Hindlimb muscle (tissue), 1 donor: ENCODE results near the gene NEUROG3. TPM values are rescaled to one million over a fixed set of nuclear protein-coding genes. Genes with fewer than 3 reads are reported as not detected.

Experiments
- DNase-seq: peaks from one replicate; pipeline ENCODE4 v3.0.0-alpha.2; 2013
- polyA plus RNA-seq: library from polyadenylated mRNA; unstranded; fragments of 120-200 nt; gene quantifications from one replicate; pipeline ENCODE4 v1.2.1, GENCODE V29; 2013; ENCODE audit not compliant: insufficient read length

NEUROG3 gene, protein sequence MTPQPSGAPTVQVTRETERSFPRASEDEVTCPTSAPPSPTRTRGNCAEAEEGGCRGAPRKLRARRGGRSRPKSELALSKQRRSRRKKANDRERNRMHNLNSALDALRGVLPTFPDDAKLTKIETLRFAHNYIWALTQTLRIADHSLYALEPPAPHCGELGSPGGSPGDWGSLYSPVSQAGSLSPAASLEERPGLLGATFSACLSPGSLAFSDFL
- not detected for polyA plus RNA-seq

DNA sequence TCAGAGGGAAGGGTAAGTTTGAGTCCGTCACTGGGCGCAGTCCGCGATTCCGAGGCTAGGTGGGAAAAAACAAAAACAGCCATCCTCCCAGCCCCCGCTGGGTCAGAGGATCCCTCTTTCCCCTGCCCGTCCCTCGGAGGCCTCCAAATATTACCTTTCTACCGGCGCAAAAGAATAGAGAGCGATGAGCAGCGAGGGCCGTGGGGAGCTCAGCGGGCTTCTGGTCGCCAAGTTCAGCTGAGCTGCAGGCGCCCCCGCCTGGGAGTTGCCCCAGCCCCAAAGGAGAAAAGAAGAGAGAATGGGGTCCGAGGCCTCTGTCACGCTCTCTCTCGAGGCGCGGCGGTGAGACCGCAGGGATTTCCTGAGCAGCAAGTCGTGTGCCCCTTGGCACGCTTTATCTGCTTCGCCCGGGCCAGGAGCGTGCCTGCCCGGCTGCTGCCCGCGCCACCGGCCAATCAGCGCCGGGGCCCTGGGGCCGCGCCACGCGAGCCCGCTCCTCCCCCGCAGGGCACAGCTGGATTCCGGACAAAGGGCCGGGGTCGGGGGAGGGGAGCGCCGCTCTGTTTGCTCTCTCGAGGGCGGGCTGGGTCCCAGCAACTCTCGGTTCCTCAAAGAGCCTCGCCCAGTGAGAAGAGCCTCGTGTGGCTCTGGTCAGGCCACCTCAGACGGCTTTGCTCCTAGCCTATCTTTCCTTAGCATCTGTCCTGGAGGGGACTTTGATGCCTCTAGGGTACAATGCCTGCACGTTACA, at the start of gene NEUROG3:
Gene NEUROG3 (minus strand): TSS at position 367 of the 751 bp plus-strand sequence. CDS start 379 bp downstream, outside the sequence.
- no peak for DNase-seq

DNA sequence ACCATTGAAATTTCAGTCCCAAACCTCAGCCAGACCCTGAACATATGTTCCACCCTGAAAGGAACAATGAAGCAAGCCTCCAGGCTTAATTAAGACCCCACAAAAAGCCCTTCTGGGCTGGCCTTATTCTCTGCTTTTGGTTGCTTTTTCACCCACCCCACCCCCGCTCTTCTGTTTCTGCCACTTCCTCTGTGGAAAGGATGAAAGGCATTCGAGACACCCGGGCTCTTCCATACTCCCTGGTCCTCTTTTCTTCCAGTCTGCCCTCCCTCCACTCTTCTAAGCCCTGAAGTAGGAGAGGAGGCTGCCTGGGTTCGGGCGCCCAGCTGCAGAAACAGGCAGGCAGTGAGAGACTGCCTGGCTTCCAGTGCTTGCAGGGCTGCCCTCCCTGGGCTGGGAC, 47.4 kb upstream of the NEUROG3 start:
- no peak for DNase-seq

DNA sequence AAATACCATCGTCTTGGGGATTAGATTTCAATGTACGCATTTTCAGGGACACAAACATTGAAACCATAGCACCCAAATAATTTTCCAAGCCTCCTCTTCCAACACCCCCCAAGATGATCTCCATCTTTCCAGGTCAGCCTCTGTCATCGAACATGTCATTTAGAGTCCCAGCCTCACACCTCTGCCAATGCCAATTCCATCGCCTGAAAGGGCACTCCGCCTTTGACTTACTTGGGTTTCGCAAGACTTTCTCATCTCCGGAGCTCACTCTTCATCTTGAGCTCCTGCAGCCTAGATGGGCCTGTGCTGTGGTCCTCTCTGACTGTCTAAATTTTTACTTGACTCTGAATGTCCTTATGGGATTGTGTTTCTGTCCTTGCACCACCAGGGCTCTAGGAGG, 46.4 kb upstream of the NEUROG3 start:
- no peak for DNase-seq

DNA sequence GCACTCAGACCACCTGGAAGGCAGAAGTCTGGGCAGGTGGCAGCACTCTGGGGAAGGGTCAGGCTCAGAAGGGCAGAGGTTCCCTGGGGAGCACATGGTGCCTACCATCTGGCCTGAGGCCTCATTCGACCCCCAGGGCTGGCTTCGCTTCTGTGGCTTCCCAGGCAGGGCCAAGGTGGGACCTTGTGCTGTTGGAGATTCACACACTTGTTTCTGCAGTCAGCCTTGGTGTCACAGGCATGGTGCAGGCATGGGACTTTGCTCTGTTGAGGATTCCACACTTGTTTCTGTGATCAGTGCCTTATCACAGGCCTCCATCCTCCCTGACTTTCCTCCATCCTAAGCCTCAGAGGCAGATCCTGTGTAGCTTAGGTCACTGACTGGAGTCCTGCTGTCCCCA, 45.5 kb upstream of the NEUROG3 start:
- DNase-seq: no peak

DNA sequence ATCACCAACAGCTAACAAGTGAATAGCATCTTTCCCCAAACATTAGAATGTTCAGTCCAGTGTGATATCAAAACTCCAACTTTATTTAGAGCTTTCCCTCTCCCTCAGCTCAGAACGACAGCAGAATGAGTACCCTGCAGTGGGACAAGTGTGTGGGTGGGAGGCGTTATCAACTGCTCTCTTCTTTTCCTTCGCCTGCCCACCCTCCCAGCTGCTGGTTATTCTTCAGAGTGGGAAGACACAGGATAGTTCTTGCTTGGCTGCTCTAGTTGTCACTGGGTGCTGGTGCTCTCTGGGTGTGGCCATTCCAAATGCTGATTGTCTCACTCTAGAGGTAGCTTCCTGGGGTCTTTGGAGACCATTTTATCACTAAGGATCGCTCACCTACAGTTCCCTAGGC, 43.1 kb upstream of the NEUROG3 start:
- DNase-seq: no peak

DNA sequence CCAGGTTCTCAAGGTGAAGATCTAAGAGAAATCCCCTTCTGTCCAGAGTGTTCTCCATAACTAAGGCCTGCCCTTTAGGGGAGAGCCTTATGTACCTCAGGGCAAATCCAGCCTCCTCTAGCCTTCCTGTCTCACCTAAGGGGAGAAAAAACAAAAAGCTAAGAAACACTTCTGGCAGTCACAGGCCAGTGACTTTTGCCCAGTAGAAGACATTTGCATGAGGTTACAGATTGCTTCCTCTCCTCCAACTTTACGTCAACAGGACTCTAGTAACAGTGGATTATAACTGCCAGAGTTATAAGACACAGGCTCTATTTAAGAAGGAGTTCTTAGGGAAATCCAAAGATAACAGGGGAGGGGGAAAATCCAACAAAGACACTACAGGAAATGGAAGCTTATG, 40.9 kb upstream of the NEUROG3 start:
- no peak for DNase-seq

DNA sequence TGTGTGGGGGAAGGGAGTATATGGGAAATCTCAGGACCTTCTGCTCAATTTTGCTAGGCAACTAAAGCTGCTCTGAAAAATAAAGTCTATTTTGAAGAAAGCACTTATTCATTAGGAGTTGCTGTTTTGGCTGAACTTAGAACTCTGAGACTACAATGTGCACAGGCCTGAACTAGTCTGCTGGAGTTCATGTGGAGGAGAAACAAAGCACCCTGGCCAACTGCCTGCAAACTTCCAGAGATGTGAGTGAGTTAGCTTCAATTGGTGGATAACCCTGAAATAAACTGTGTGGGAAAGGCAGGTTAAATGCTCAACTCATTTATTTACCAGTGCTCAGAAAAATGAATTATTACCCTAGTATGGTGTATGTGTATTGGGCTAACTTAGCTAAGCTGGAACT, 39.5 kb upstream of the NEUROG3 start:
- no peak for DNase-seq

DNA sequence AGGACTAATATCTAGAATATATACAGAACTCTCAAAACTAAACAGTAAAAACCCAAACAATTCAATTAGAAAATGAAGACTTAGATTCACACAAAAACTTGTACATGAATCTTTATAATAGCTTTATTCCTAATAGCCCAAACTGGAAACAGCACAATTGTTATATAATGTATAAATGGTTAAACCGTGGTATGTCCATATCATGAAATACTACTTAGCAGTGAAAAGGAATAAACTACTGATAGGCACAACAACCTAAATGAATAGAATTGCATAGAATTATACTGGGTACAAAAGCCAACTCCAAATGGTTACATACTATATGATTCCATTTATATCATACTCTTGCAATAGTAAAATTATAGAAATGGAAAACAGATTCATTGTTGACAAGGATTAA, 35.9 kb upstream of the NEUROG3 start:
- DNase-seq: no peak

DNA sequence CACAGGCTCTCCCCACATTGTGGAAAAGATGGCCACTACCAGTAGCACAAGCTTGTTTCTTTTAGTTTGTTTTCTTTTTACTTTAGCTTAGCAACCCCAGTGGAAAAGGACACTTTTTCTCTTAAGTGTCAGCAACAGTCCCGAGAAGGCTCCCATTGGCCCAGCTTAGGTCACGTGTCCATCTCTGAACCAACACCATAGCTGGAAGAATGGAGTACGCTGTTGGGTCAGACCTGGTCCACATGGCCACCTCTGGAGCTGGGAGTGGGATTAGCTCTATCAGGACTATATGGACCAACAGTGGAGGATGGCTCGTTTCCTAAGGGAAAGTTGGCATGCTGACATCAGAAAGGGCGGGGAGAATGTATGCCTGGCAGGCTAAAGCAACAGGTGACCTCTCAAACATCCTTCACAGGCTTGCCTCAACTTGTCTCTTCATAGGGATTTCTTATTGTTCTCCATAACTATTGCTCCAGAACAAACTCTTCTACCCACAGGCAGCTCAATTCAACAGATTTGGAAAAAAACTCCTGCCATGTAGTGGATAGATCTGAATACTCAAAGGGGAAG, 27.6 kb upstream of the NEUROG3 start:
- no peak for DNase-seq

DNA sequence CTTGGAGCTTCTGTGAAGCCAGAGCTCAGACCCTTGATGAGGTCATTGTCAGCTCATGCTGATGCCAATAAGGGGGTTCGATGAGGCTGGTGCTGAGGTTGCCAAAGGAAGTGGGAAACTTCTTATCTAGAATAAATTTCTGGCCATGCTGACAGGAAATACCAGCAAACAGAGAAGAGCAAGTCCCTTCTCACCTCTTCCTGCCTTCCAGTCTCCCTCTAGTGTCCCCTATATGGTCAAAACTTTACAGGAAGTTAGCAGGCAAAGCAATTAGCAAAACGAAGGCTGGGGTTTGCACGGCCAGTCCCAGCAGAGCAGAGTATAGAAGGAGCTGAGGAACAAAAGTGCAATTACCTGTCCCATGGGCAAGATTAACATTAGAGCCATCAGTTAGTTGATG, 15.1 kb upstream of the NEUROG3 start:
- no peak for DNase-seq

DNA sequence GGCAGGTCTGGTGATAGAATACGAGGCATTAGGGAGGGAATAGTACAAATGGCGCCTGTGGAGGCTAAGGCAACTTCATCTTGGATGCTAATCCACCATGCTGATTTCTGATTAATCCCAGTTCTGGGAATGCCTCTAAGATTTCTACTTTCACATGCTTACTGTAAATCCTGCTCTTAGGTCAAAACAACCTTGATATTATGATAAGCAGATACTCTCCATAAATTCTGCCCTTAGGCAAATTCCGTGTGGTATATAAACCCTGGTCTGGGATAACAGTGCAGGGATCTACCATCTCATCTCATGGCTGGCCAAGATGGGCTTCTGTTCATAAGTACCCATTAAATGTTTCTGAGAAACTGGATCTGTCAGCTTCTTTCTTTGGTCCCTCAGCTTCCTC, 11.4 kb upstream of the NEUROG3 start:
- DNase-seq: no peak

DNA sequence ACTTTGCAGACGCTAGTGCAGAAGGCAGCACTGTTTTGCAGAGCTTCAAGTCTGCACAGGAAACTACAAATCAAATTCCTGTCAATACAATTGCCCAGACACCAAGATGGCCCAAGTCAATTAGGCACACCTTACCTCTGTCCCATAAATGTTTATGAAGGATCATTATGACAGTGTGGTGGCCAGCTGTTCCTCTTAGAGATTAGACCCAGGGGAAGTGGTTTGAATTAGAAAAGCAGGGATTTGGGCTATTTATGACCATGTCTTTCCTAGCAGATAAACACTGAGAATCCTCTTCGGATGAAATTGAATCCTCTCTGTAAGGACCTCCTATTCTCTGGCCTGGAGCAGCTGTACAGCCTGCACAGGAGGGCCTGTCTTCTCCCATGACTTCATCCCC, 9.9 kb upstream of the NEUROG3 start:
- DNase-seq: no peak

DNA sequence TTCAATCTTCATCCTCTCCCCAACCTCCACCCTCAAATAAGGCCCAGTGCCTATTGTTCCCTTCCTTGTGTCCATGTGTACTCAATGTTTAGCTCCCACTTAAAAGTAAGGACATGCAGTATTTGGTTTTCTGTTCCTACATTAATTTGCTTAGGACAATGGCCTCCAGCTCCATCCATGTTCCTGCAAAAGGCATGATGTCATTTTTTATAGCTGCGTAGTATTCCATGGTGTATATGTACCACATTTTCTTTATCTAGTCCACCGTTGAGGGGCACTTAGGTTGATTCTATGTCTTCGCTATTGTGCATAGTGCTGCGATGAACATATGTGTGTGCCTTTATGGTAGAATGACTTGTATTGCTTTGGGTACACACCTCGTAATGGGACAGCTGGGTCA, 7.2 kb upstream of the NEUROG3 start:
- DNase-seq: no peak

DNA sequence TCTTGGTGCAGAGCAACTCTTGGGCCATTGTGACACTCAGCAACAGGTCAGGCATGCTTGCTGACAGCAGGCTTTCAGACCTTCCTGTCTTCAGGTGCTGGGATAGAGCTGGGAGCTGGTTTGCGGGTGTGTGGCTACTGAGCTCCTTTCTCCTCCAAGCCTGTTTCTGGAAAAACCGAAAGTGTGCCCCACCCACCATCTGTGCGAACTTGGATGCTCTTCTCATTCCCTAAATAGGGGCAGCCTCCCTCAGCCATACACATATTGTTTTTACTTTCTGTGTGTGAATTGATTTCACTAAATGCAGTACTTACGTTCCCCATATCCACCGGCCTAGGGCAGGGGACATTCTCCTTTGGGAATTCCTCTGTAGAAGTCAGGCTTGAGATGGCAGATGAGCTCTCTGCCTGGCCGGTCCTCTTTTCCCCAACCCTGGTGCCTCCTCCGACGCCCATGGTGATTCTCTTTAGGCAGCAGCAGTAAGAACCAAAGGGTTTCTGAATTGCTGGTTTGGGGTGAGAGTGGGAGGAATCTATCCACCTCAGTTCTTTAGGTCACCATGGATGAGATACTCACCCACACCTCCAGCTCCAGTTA, 6.3 kb upstream of the NEUROG3 start:
- DNase-seq: no peak

DNA sequence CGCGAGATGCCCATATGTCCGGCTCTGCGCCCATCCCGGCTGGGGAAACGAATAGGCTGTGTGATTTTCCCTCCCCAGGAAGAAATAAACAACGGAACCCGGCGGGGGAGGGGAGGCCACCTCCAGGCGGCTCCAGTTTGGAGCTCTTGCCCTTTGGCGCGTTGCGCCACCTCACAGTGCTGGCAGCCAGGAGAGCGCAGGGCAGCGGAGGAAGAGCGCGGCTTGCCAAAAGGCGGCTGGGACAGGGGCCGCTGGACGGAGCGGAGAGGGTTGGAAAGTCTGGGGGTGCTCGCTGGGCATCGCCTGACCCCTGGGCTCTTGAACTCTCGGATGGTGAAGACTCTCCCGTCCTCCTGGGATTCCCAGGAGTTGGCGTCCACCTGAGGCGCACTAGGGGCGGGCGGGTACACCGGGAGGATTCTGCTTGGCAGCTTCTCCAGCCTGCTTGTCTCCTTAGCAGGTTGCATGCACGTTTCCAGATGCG, 5.3 kb upstream of the NEUROG3 start:
- DNase-seq: no peak

DNA sequence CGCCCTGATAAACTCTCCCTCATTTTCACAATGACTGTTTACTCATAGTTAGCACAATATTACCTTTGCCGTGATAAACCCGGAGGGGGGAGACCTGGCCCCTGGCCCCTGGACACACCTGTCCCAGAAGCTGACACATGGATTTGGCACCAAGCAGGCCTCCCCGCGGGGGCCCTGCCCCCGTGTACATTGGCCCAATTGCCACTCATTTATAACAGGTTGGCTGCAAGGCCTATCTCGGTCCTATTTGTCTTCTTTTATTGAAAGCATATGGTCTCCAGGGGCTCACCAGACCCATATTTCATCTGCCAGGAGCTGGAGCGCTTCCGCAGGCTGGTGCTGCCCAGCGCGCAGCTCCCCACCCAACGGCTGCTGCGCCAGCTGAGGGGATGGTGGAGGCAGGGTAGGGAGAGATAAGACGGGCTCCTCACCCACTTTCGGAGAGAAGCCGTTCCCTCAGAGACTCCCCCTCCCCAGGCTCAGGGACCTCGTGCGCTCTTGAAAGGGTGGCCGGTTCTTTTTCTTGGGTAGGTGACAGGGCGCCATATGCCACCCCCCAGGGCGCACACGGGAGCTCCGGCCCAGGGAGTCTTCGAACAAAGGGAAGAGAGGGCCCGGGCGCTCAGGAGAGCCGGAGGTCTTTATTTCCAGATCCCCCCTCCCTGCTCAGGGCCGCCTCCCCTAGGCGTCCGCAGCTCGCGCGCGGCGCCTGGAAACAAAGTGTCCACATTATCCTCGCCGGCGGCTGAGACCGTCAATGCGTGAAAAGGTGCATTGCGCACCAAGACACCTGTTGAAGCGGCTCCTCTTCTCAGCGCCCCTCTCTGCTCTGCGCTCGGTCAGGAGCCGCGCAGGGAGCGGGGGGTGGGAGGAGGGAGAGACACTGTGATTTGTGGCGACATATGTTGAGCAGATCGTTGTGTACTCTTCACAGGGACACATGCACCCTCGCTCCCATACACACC, 4.3 kb upstream of the NEUROG3 start:
- DNase-seq: no peak

DNA sequence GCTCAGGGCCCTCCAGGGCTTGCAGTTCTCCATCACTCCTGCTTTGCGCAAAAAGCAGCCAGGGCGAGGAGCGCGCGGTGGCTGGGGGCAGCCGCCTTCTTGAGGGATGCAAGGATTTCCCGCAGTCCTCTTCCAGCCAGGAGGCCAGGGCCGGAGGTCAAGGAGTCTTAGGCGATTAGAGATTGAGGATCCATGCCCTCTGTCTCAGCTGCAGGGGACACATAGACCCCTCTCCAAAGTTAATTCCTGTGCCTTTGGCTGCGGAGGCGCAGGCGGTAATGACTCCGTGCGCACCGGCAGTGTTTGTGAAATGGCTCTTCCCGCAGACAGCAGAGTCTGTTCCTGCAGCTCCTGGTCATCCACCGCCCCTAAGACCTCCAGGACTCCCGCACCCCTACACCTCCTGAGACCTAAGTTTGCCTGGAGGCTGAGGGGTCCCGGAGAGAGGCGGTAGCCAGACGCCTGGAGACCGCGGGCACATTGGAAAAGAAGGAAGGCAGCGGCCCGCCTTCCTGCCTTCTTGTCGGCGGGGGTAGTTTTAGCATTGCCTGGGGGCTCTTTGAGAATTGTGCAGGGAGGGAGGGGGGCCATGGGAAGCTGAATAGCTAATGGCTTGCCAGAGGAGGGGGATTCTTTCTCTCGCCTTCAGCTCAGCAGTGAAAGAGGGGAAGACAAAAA, 3.3 kb upstream of the NEUROG3 start:
- DNase-seq: no peak

DNA sequence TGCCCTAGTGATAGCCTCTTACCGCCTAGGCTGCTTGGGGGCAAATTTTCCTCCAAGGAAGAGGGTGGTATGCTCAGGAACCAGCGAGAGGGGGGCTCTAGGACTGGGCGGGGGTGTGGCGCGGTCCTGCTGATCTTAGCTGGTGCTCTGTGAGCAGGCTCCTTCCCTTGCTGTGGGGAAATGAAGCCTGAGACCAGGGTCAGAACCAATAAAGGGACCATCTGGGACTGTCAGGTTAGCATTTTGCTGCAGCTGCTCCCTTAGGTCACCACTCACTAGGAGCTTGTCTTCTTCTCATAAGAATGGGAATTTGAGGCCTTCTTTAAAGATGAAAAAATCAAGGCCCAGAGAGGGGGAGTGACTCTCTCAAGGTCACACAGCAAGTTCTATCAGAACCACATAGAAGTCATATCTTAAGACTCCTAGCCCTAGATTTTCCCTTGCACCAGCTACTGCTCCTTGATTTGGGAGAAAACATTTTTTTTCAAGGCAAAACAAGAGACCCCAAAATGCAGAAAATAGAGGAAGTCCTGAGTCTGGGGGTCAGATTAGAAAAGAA, 2.0 kb upstream of the NEUROG3 start:
- DNase-seq: no peak

DNA sequence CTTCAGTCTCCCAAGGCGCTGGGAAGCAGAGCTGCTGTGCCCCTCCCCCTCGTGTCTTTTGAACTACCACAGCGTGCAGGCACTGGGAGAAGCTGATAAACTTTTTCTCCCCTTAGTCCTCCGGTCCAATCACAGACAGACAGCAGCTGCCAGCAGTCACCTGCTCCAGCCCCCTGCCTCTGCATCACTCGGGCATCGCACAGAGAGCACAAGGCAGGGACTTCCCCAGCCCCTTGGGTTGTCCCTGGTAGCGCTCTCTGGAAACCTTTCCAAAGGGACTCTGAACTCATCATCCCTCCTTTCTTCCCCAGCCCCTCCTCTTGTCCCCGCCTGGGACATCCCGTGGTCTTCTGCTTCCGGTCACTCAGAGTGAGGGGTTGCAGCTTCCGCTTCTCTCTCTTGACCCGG, 1.4 kb upstream of the NEUROG3 start:
- no peak for DNase-seq

DNA sequence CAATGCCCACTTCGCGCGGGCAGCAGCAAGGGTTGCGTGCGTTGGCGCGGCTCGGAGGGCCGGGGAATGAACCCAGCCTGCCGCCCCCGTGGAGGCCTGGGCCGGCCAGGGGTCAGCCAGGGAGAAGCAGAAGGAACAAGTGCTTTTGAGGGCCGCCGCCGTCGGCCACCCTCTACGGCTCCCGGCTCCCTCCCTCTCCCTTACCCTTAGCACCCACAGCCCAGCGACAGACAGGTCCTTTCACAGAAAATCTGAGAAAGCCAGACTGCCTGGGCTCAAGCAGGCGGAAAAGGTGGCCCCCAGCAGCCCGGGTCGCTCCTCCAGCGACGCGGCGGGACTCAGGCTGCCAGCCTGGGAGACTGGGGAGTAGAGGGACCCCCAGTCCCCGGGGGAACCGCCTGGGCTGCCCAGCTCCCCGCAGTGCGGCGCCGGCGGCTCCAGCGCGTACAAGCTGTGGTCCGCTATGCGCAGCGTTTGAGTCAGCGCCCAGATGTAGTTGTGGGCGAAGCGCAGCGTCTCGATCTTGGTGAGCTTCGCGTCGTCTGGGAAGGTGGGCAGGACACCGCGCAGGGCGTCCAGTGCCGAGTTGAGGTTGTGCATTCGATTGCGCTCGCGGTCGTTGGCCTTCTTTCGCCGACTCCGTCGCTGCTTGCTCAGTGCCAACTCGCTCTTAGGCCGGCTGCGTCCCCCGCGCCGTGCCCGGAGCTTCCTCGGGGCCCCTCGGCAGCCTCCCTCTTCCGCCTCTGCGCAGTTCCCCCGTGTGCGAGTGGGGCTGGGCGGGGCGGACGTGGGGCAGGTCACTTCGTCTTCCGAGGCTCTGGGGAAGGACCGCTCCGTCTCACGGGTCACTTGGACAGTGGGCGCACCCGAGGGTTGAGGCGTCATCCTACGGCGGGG, 815 bp downstream of the NEUROG3 start:
- DNase-seq: no peak
